Pancreas (tissue), 8 donors: ENCODE data around the gene SLC30A7. TPM values are rescaled to one million over a fixed set of nuclear protein-coding genes. Genes with fewer than 3 reads are reported as not detected.

ENCODE experiments used
- polyA plus RNA-seq, 2 donors: library from polyadenylated mRNA; stranded (reverse); fragments of 200-250 nt; gene quantifications; one replicate each; pipeline ENCODE4 v1.2.3, GENCODE V29; 2013
- total RNA-seq, 6 donors: library from RNA; stranded (reverse); fragmentation: NEBNext Ultra II Directional in 4 of 6; extraction: Animal tissue kit (Norgen Biotek cat#: 25700) in 4 of 6; gene quantifications; one replicate each; pipeline versions ENCODE4 v1.2.1 to v1.2.4, GENCODE V29; 2021 to 2023
- donor health status: healthy with polysubstance abuse.
- donor health status: DM: no; HTN: no; CAD: no; lungs with moderate emphysema.
- donor health status: DM: no; HTN: no; CAD: no.
- donor health status: Bipolar disorder and iron deficiency.
- donor health status: DM: yes; HTN: yes; CAD: no.
- donor health status: DM: no; HTN: no; CAD: no.
- donor health status: DM: no; HTN: no; CAD: no.
- donor health status: DM: yes; HTN: yes; CAD: no.

The SLC30A7 gene
- total and polyA plus RNA-seq, 8 donors, result 2.5 to 21.4 (median 11.0) TPM

Other genes with a start within 250 kb of the SLC30A7 start
- 10 to 100 TPM in 4 of 6 donors, 1 to 10 TPM in 2; 4.3 to 98.5 (median 15.2) TPM for gene VCAM1, start 176.3 kb upstream of the SLC30A7 start, total RNA-seq
- gene VCAM1, start 176.3 kb upstream of the SLC30A7 start, polyA plus RNA-seq, result 10 to 100 TPM in 1 of 2 donors, 1 to 10 TPM in 1; 8.4 to 10.3 TPM
- 1 to 10 TPM; 3.6 to 6.9 (median 5.8) TPM for gene EXTL2, start 1.2 kb upstream of the SLC30A7 start, total RNA-seq
- gene EXTL2, start 1.2 kb upstream of the SLC30A7 start, polyA plus RNA-seq, result 1 to 10 TPM; 6.5 to 8.8 TPM
- 10 to 100 TPM; 17.5 to 28.6 (median 22.4) TPM for gene DPH5, start 129.7 kb downstream of the SLC30A7 start, total RNA-seq
- 10 to 100 TPM; 22.9 to 29.5 TPM for gene DPH5, start 129.7 kb downstream of the SLC30A7 start, polyA plus RNA-seq